Measurements from ENCODE around the gene POU6F1. TPM values are rescaled to one million over a fixed set of nuclear protein-coding genes. Genes with fewer than 3 reads are reported as not detected.

The POU6F1 gene
- total RNA-seq, 1 experiment from 2014 or later: 13.3 TPM

DNA sequence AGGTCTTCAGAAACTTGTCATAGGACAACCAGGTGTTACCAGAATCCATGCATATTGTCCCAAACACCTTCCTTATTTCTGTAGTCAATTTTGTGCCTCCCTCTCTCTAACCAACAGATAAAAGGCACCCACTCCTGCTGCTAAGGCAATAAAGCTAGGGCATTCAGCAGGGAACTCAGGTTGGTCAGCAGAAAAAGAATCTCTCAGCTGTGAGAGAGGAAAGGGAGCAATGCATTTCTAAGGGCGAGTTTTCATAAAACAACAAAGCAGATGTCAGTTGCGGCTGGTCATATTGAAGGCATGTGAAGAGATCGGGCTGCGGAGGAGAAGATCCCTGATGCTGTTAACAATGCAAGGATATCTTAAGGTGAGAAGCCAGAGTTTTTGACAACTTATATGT lies 7.4 kb upstream of the POU6F1 start:
- H2BK120ac ChIP-seq (ENCODE audit: low read depth, low read length, poor library complexity, severe bottlenecking): no peak overlapping the region
- no peak overlapping the region for H3K14ac ChIP-seq (ENCODE audit: insufficient read depth, low read length)
- WGBS (ENCODE audit: extremely low coverage, insufficient read length, low lambda C conversion rate): no CpG with 5 or more reads among the region's 4 CpGs
- no peak overlapping the region for H3K4ac ChIP-seq (ENCODE audit: low read depth, low read length)
- no peak overlapping the region for H2BK5ac ChIP-seq (ENCODE audit: insufficient read length, low read length)
- H4K5ac ChIP-seq (ENCODE audit: insufficient read length, low read depth, low read length): no peak overlapping the region
- peaks cover 0 to 7% (median 2%) of the 10 kb centered on the region in 3 experiments; a peak in 4 of 7 replicates for H3K36me3 Mint-ChIP-seq (ENCODE audit: insufficient read depth in 1 of 3, low read depth in 3 of 3)
- no peak overlapping the region for H3T11ph ChIP-seq (ENCODE audit: low read length)
- no peak overlapping the region for H2AFZ ChIP-seq (ENCODE audit: low read length)
- no peak overlapping the region for H2BK15ac ChIP-seq (ENCODE audit: low read depth, low read length)
- H3K27ac Mint-ChIP-seq: peak overlapping the region in 1 of 3 experiments; percentile 67; a peak in 2 of 7 replicates
- H3K4me2 ChIP-seq (ENCODE audit: insufficient read depth, insufficient read length, low read length): no peak overlapping the region
- H3K9ac ChIP-seq (ENCODE audit: extremely low read depth, insufficient read length, low read length): no peak overlapping the region
- H3K27me3 Mint-ChIP-seq (ENCODE audit: low read depth): no peaks in the 10 kb centered on the region
- H3K27ac ChIP-seq (ENCODE audit: insufficient read length, low read depth, low read length): no peak overlapping the region
- H3K4me1 Mint-ChIP-seq: 0 out of 4 replicates have a peak, but pooled peaks cover 0 to 2% of the 10 kb centered on the region in 2 experiments
- H3K4me1 ChIP-seq (ENCODE audit: insufficient read depth, low read length): no peaks in the 10 kb centered on the region
- H3K56ac ChIP-seq (ENCODE audit: insufficient read length, low read depth, low read length): no peak overlapping the region
- H4K8ac ChIP-seq (replicated peaks; ENCODE audit: insufficient read length, low read depth, low read length): no peak overlapping the region
- H3K27me3 ChIP-seq (ENCODE audit: insufficient read depth, low read length): no peaks in the 10 kb centered on the region
- H3K79me2 ChIP-seq (ENCODE audit: insufficient read depth, low read length): no peaks in the 10 kb centered on the region
- DNase-seq: no peak
- no peak overlapping the region for H2AK5ac ChIP-seq (ENCODE audit: insufficient read length, low read length)
- H2BK12ac ChIP-seq (ENCODE audit: insufficient read length, low read depth, low read length): no peak overlapping the region
- H3K9me3 ChIP-seq (ENCODE audit: control insufficient read depth, low read depth, low read length): no peaks in the 10 kb centered on the region
- no peaks in the 10 kb centered on the region for H3K79me1 ChIP-seq (ENCODE audit: insufficient read depth, low read depth, low read length, poor library complexity, severe bottlenecking)
- H3K23me2 ChIP-seq (ENCODE audit: insufficient read length, low read depth, low read length, poor library complexity, severe bottlenecking): no peaks in the 10 kb centered on the region
- no peaks in the 10 kb centered on the region for H3K9me3 Mint-ChIP-seq
- H4K91ac ChIP-seq (ENCODE audit: insufficient read length, low read depth, low read length): no peak overlapping the region
- no peak overlapping the region for H3K23ac ChIP-seq (ENCODE audit: insufficient read length, low read depth, low read length)
- no peak overlapping the region for H2BK20ac ChIP-seq (ENCODE audit: low read depth, low read length, poor library complexity, severe bottlenecking)
- no peak overlapping the region for H3K18ac ChIP-seq (ENCODE audit: insufficient read length, low read depth, low read length)
- TF ChIP-seq, protein P1, sequence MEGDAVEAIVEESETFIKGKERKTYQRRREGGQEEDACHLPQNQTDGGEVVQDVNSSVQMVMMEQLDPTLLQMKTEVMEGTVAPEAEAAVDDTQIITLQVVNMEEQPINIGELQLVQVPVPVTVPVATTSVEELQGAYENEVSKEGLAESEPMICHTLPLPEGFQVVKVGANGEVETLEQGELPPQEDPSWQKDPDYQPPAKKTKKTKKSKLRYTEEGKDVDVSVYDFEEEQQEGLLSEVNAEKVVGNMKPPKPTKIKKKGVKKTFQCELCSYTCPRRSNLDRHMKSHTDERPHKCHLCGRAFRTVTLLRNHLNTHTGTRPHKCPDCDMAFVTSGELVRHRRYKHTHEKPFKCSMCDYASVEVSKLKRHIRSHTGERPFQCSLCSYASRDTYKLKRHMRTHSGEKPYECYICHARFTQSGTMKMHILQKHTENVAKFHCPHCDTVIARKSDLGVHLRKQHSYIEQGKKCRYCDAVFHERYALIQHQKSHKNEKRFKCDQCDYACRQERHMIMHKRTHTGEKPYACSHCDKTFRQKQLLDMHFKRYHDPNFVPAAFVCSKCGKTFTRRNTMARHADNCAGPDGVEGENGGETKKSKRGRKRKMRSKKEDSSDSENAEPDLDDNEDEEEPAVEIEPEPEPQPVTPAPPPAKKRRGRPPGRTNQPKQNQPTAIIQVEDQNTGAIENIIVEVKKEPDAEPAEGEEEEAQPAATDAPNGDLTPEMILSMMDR (conservative IDR thresholded peaks at IDR 0.05): no peak
- H3K4me3 Mint-ChIP-seq: no peak overlapping the region
- no peaks in the 10 kb centered on the region for H4K20me1 ChIP-seq (ENCODE audit: control insufficient read depth, insufficient read depth, insufficient read length)

Measured in H9 (cell line).